Activated naive CD8-positive, alpha-beta T cell treated with anti-CD3 and anti-CD28 coated beads, Interleukin-2, amount 10 ng/mL, durations not matched to agents 7 days and 5 days (primary cell): ENCODE data around the gene EBI3. TPM values are rescaled to one million over a fixed set of nuclear protein-coding genes. Genes with fewer than 3 reads are reported as not detected.
"Not testable (repeated sequence)": the region's sequence is repeated elsewhere in the genome, so short reads cannot be mapped to it uniquely, and the experiment has no call there.

ENCODE experiments used
- ATAC-seq: fragments of 150-1000 bp; cut with Tn5 transposase; one replicate; pipeline ENCODE4 v1.10.0; 2021; ENCODE audit warnings: low read depth, moderate library complexity
- POLR2A ChIA-PET: fragments of 350-600 bp; sonication (Branson Sonifier 250); formaldehyde crosslinking; loops from one replicate; lab custom pipeline; 2021; ENCODE audit warnings: antibody characterized with exemption; lab: Charles Lee
- DNase-seq: peaks from one replicate; pipeline ENCODE4 v3.0.0; 2021
- H3K27ac Mint-ChIP-seq: one replicate; pipeline ENCODE4 v1.8.0; 2022; ENCODE audit warnings: mild to moderate bottlenecking, mixed read lengths
- H3K27me3 Mint-ChIP-seq: one replicate; pipeline ENCODE4 v1.8.0; 2022; ENCODE audit warnings: mild to moderate bottlenecking, moderate library complexity, mixed read lengths
- H3K36me3 Mint-ChIP-seq: one replicate; pipeline ENCODE4 v1.8.0; 2021; ENCODE audit warnings: mild to moderate bottlenecking, mixed read lengths
- H3K4me1 Mint-ChIP-seq: one replicate; pipeline ENCODE4 v1.8.0; 2021; ENCODE audit warnings: mixed read lengths
- H3K4me3 Mint-ChIP-seq: one replicate; pipeline ENCODE4 v1.8.0; 2022; ENCODE audit warnings: mild to moderate bottlenecking, moderate library complexity, mixed read lengths
- H3K9me3 Mint-ChIP-seq: one replicate; pipeline ENCODE4 v1.8.0; 2021; ENCODE audit warnings: mixed read lengths
- total RNA-seq, 2 experiments: library from RNA; stranded (reverse); gene quantifications; one replicate each; pipeline ENCODE4 v1.2.3, GENCODE V29; 2021

EBI3 gene
- total RNA-seq, 2 experiments from 2014 or later, result 0.33 to 0.34 TPM

- no peak overlapping the region for H3K4me3 Mint-ChIP-seq
- peaks cover 34% of the 10 kb centered on the region for H3K27me3 Mint-ChIP-seq
- no peaks in the 10 kb centered on the region for H3K9me3 Mint-ChIP-seq
- no peak overlapping the region for H3K27ac Mint-ChIP-seq
- no peak for ATAC-seq
- peaks cover 4% of the 10 kb centered on the region for H3K4me1 Mint-ChIP-seq
- no peaks in the 10 kb centered on the region for H3K36me3 Mint-ChIP-seq
- no peak for DNase-seq
- POLR2A ChIA-PET, result interaction anchor here (0.6 to 1.8 kb wide), 5 partner anchors 14 to 553 kb away, joined by 3 to 7 read pairs (median 4); partner anchors contain the start of genes MPND and YJU2
Measured at GRCh38 chr19:4279267-4279529, 49.9 kb downstream of the EBI3 start.

- POLR2A ChIA-PET, result interaction anchor here (0.6 to 1.8 kb wide), 7 partner anchors 15 to 554 kb away, joined by 3 to 7 read pairs (median 4); partner anchors contain the start of genes MPND and YJU2
- no peaks in the 10 kb centered on the region for H3K36me3 Mint-ChIP-seq
- H3K4me3 Mint-ChIP-seq, result peak overlapping the region; percentile 71
- H3K27ac Mint-ChIP-seq, result no peak overlapping the region
- H3K27me3 Mint-ChIP-seq, result peaks cover 34% of the 10 kb centered on the region
- ATAC-seq (no peak), DNase-seq (no peak)
- H3K9me3 Mint-ChIP-seq, result no peaks in the 10 kb centered on the region
- H3K4me1 Mint-ChIP-seq, result peaks cover 4% of the 10 kb centered on the region
Measured at GRCh38 chr19:4279530-4280422, 50.5 kb downstream of the EBI3 start.

GRCh38 chr19:4284176-4284958 is 55.0 kb downstream of the EBI3 start:
- Mint-ChIP-seq H3K9me3 (no peaks in the 10 kb centered on the region), H3K36me3 (no peaks in the 10 kb centered on the region), H3K4me3 (no peak overlapping the region), H3K4me1 (peaks cover 2% of the 10 kb centered on the region), H3K27ac (no peak overlapping the region), H3K27me3 (peaks cover 25% of the 10 kb centered on the region)
- no peak for ATAC-seq
- no peak for DNase-seq
- POLR2A ChIA-PET, result no interaction called here

- no peaks in the 10 kb centered on the region for H3K9me3 Mint-ChIP-seq
- H3K36me3 Mint-ChIP-seq, result no peaks in the 10 kb centered on the region
- no peak for ATAC-seq
- H3K27me3 Mint-ChIP-seq, result peaks cover 21% of the 10 kb centered on the region
- H3K4me1 Mint-ChIP-seq, result no peaks in the 10 kb centered on the region
- H3K4me3 Mint-ChIP-seq, result no peak overlapping the region
- H3K27ac Mint-ChIP-seq, result no peak overlapping the region
- POLR2A ChIA-PET, result no interaction called here
- DNase-seq, result no peak
Measured at GRCh38 chr19:4284974-4285373, 55.7 kb downstream of the EBI3 start.

- H3K27ac Mint-ChIP-seq, ATAC-seq, H3K27me3 Mint-ChIP-seq, POLR2A ChIA-PET, H3K9me3 Mint-ChIP-seq, H3K4me3 Mint-ChIP-seq, H3K36me3 Mint-ChIP-seq, H3K4me1 Mint-ChIP-seq, DNase-seq: not testable (repeated sequence)
Measured at GRCh38 chr19:4286141-4286540, 56.8 kb downstream of the EBI3 start.

Other genes starting within 250 kb of the EBI3 start
- 1,000 to 10,000 TPM; 1,510 to 1,513 TPM for gene EEF2, start 244.1 kb upstream of the EBI3 start, total RNA-seq
- gene PIAS4, start 221.8 kb upstream of the EBI3 start, total RNA-seq, result 10 to 100 TPM; 32.1 to 38.3 TPM
- 10 to 100 TPM; 60.6 to 61.5 TPM for gene ZBTB7A, start 162.6 kb upstream of the EBI3 start, total RNA-seq
- gene MAP2K2, start 105.4 kb upstream of the EBI3 start, total RNA-seq, result 100 to 1,000 TPM; 210 to 211 TPM
- not detected for gene CREB3L3, start 75.9 kb upstream of the EBI3 start, total RNA-seq
- 10 to 100 TPM; 30.1 to 37.5 TPM for gene SIRT6, start 47.0 kb upstream of the EBI3 start, total RNA-seq
- 1 to 10 TPM; 1.5 to 1.7 TPM for gene ANKRD24, start 46.8 kb upstream of the EBI3 start, total RNA-seq
- gene YJU2, start 17.6 kb downstream of the EBI3 start, total RNA-seq, result 10 to 100 TPM; 27.9 to 29.0 TPM
- not detected for gene SHD, start 49.7 kb downstream of the EBI3 start, total RNA-seq
- gene TMIGD2, start 72.9 kb downstream of the EBI3 start, total RNA-seq, result 10 to 100 TPM; 49.3 to 50.5 TPM
- 10 to 100 TPM; 20.8 to 21.8 TPM for gene FSD1, start 75.1 kb downstream of the EBI3 start, total RNA-seq
- 1 to 10 TPM; 8.4 to 8.8 TPM for gene STAP2, start 109.3 kb downstream of the EBI3 start, total RNA-seq
- 10 to 100 TPM; 23.7 to 26.2 TPM for gene MPND, start 114.0 kb downstream of the EBI3 start, total RNA-seq
- gene SH3GL1, start 171.0 kb downstream of the EBI3 start, total RNA-seq, result 10 to 100 TPM; 54.6 to 56.8 TPM
- 10 to 100 TPM; 77.0 to 79.1 TPM for gene CHAF1A, start 173.1 kb downstream of the EBI3 start, total RNA-seq
- 10 to 100 TPM; 50.0 to 56.7 TPM for gene UBXN6, start 228.3 kb downstream of the EBI3 start, total RNA-seq
- 10 to 100 TPM; 56.5 to 58.0 TPM for gene HDGFL2, start 242.8 kb downstream of the EBI3 start, total RNA-seq